ENCODE measurements around the gene LOXL3.

LOXL3 gene

DNA sequence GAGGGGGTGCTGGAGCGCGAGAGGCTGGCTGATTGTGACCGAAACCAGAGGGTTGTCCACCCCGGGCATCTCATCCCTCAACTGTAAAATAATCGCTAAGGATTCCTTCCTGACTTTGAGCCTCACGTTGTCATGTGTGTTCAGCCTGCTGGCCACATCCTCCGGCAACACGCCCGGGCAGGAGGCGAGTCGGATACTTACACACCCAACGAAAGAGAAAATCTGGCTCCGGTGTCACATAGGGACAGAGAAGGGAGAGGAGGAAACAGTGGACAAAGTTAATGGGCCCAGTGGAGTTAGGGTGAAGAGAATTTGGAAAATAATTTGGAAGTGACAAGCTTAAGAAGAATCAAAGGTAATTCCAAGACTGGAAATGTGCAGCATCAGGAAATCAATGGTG lies 37.1 kb downstream of the LOXL3 start:
- no peak overlapping the region for H3K9ac ChIP-seq (ENCODE audit: low read depth, low read length)
- H3K9me3 ChIP-seq (replicated peaks; ENCODE audit: low read length) = peaks cover 5% of the 10 kb centered on the region
- H3K27me3 ChIP-seq (ENCODE audit: control insufficient read depth, insufficient read depth, low read length) = peaks cover 77% of the 10 kb centered on the region
- no peaks in the 10 kb centered on the region for H3K36me3 ChIP-seq (ENCODE audit: insufficient read depth, low read length)
- H3K4me2 ChIP-seq (ENCODE audit: low read length) = no peak overlapping the region
- no peak overlapping the region for H3K4me3 ChIP-seq (ENCODE audit: low read length)
- H3K4me1 ChIP-seq (ENCODE audit: control insufficient read depth, insufficient read depth, low read length) = peaks cover 1% of the 10 kb centered on the region

DNA sequence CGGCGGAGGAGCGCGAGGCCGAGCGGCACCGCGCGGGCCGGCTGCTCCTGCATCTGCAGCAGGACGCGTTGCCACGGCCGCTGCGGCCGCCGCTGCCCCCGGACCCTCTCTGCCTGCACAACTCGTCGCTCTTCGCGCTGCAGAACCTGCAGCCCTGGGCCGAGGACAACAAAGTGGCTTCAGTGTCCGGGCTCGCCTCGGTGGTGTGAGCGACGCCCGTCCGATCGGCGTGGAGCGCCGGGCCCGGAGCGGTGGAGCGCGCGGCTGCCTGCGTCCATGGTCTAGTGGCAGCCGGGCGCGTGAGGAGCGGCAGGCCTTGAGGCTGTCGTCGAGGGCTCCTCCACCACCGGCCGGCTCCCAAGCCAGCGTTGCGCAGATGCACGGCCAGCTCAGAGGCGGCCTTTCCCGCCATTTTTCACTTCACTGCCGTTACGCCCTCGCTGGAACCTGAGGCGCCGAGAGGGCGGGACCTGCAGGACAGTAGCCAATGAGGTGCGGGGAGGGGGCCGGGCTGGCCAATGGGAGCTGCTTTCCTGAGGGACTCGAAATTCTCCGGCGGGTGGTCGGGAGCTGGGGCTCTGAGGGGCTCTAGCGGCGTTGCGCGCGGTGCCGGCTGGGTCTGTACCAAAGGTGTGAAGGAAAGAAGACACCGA lies 37.6 kb downstream of the LOXL3 start:
- H3K4me3 ChIP-seq (ENCODE audit: low read length) = peak overlapping the region; percentile 55
- H3K4me2 ChIP-seq (ENCODE audit: low read length) = peak overlapping the region; percentile 64
- H3K4me1 ChIP-seq (ENCODE audit: control insufficient read depth, insufficient read depth, low read length) = peaks cover 7% of the 10 kb centered on the region
- no peaks in the 10 kb centered on the region for H3K36me3 ChIP-seq (ENCODE audit: insufficient read depth, low read length)
- peaks cover 77% of the 10 kb centered on the region for H3K27me3 ChIP-seq (ENCODE audit: control insufficient read depth, insufficient read depth, low read length)
- H3K9me3 ChIP-seq (replicated peaks; ENCODE audit: low read length) = peaks cover 5% of the 10 kb centered on the region
- H3K9ac ChIP-seq (ENCODE audit: low read depth, low read length) = no peak overlapping the region

GRCh38 chr2:74515271-74515980 lies 38.3 kb downstream of the LOXL3 start:
- Histone ChIP-seq H3K4me3 (ENCODE audit: low read length) (no peak overlapping the region), H3K36me3 (ENCODE audit: insufficient read depth, low read length) (no peaks in the 10 kb centered on the region), H3K27me3 (ENCODE audit: control insufficient read depth, insufficient read depth, low read length) (peaks cover 79% of the 10 kb centered on the region)

DNA sequence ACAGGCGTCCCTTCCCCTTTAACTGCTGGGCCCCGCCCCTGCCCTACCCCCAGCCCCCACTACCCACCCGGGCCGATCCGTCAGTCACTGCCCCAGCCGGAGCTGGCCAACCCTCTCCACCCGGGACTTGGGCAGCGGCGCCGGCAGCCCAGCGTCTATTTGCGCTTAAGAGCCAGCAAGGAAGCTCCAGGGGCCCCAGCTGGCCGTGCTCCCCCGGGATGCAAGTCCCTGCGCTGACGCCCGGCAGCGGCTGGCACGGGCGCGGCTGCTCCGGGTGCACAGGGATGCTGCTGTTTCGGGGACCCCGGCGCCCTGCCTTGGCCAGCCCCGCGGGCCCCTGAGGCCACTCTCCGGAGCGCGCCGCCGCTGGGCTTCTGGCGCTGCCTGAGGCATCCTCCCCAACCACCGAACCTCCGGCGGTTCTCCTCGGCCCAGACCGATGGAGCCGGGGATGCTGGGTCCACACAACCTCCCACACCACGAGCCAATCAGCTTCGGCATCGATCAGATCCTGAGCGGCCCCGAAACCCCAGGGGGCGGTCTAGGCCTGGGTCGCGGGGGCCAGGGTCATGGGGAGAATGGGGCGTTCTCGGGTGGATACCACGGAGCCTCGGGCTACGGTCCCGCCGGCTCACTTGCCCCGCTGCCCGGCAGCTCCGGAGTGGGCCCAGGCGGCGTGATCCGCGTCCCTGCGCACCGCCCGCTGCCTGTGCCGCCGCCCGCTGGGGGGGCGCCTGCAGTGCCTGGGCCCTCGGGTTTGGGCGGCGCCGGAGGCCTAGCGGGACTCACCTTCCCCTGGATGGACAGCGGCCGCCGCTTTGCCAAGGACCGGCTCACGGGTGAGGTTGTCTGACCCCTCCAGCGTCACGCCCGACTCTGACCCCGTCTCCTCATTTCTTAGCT lies 39.1 kb downstream of the LOXL3 start, which contains the start of gene TLX2:
Gene TLX2 (plus strand): TSS at position 83 of the 903 bp plus-strand sequence. CDS start 357 bp downstream, at position 440.
- peaks cover 77% of the 10 kb centered on the region for H3K27me3 ChIP-seq (ENCODE audit: control insufficient read depth, insufficient read depth, low read length)
- no peak within 1 kb of the TSS for H3K9ac ChIP-seq (ENCODE audit: low read depth, low read length)
- H3K4me1 ChIP-seq (ENCODE audit: control insufficient read depth, insufficient read depth, low read length) = peaks cover 10% of the 10 kb centered on the region
- peaks cover 5% of the 10 kb centered on the region for H3K9me3 ChIP-seq (replicated peaks; ENCODE audit: low read length)
- peak within 1 kb of the TSS; percentile 12 for H3K4me3 ChIP-seq (ENCODE audit: low read length)
- peak within 1 kb of the TSS; percentile 57 for H3K4me2 ChIP-seq (ENCODE audit: low read length)
- no peaks in the 10 kb centered on the region for H3K36me3 ChIP-seq (ENCODE audit: insufficient read depth, low read length)

More at GRCh38 chr2:74515271-74515980, 38.3 kb downstream of the LOXL3 start:
- Histone ChIP-seq H3K4me2 (ENCODE audit: low read length) (peak overlapping the region; percentile 64), H3K9ac (ENCODE audit: low read depth, low read length) (no peak overlapping the region), H3K9me3 (replicated peaks; ENCODE audit: low read length) (peaks cover 5% of the 10 kb centered on the region), H3K4me1 (ENCODE audit: control insufficient read depth, insufficient read depth, low read length) (peaks cover 10% of the 10 kb centered on the region)

GRCh38 chr2:74513605-74514367 lies 40.0 kb downstream of the LOXL3 start:
- Histone ChIP-seq H3K9ac (ENCODE audit: low read depth, low read length) (no peak overlapping the region), H3K4me2 (ENCODE audit: low read length) (peak overlapping the region; percentile 57), H3K36me3 (ENCODE audit: insufficient read depth, low read length) (no peaks in the 10 kb centered on the region), H3K4me3 (ENCODE audit: low read length) (no peak overlapping the region), H3K9me3 (replicated peaks; ENCODE audit: low read length) (peaks cover 5% of the 10 kb centered on the region), H3K4me1 (ENCODE audit: control insufficient read depth, insufficient read depth, low read length) (peaks cover 10% of the 10 kb centered on the region), H3K27me3 (ENCODE audit: control insufficient read depth, insufficient read depth, low read length) (peaks cover 70% of the 10 kb centered on the region)

DNA sequence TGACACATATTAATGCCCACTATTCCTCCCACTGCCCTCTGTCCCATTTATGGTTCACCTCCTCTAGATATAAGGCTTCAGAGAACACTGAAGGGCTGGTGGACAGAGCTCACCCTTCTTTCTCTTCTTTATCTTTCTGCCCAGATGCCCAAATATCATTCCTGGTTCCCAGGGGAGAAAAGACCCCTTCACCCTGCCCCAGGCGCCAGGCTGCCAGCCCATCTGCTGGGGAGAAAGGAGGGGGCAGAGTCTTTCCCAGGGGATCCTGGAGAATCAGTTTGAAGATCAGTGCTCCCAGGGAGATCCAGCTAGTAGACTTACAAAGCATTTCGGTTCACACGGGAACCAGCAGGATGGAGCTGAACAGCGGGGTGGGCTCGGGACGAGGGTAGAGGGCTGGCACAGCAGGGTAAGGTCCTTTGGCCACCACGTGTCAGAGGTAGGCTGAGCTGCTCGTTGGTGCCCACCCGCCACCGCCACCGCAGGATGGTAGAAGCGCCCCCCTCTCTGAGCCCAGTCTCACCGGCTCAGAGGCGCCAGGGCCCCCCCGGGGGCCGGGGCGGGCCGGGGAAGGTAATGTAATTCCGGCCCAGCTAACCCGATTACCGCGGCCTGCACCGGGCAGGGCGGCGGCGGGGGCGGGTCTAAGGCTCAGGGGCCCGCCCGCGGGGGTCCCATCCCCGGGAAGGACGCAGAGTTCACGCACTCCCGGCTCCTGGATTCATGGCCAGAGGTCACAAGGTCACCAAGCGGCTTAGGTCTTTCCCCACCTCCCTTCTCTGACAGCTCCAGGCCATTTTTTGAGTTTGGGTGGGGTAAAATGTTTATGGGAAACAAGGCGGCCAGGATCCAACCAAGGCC lies 40.8 kb downstream of the LOXL3 start:
- Histone ChIP-seq H3K27me3 (ENCODE audit: control insufficient read depth, insufficient read depth, low read length) (peaks cover 62% of the 10 kb centered on the region), H3K9ac (ENCODE audit: low read depth, low read length) (no peak overlapping the region), H3K36me3 (ENCODE audit: insufficient read depth, low read length) (no peaks in the 10 kb centered on the region), H3K4me3 (ENCODE audit: low read length) (no peak overlapping the region), H3K4me1 (ENCODE audit: control insufficient read depth, insufficient read depth, low read length) (peaks cover 15% of the 10 kb centered on the region), H3K9me3 (replicated peaks; ENCODE audit: low read length) (peaks cover 5% of the 10 kb centered on the region), H3K4me2 (ENCODE audit: low read length) (no peak overlapping the region)

GRCh38 chr2:74511104-74511989 lies 42.4 kb downstream of the LOXL3 start:
- Histone ChIP-seq H3K9ac (ENCODE audit: low read depth, low read length) (no peak overlapping the region), H3K9me3 (replicated peaks; ENCODE audit: low read length) (peaks cover under 1% of the 10 kb centered on the region), H3K4me2 (ENCODE audit: low read length) (peak overlapping the region; percentile 25), H3K4me1 (ENCODE audit: control insufficient read depth, insufficient read depth, low read length) (peaks cover 24% of the 10 kb centered on the region), H3K27me3 (ENCODE audit: control insufficient read depth, insufficient read depth, low read length) (peaks cover 48% of the 10 kb centered on the region), H3K4me3 (ENCODE audit: low read length) (no peak overlapping the region), H3K36me3 (ENCODE audit: insufficient read depth, low read length) (no peaks in the 10 kb centered on the region)

DNA sequence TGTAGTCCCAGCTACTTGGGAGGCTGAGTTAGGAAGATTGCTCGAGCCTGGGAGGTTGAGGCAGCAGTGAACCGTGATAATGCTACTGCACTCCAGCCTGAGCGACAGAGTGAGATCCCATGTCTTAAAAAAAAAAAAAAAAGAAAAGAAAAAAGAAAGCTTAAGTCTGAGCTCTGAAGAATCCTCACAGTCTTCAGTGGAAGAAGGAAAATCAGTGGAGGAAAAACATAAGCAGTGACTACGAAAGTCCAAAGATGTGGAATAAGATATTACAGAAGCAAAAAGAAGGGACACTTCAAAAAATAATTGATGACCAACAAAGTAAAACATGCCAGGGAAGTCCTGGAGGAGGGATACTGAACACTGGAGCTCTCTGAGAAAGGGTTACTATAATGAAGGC lies 43.5 kb downstream of the LOXL3 start:
- Histone ChIP-seq H3K4me3 (ENCODE audit: low read length) (no peak overlapping the region), H3K4me2 (ENCODE audit: low read length) (no peak overlapping the region), H3K27me3 (ENCODE audit: control insufficient read depth, insufficient read depth, low read length) (peaks cover 38% of the 10 kb centered on the region), H3K4me1 (ENCODE audit: control insufficient read depth, insufficient read depth, low read length) (peaks cover 32% of the 10 kb centered on the region), H3K9ac (ENCODE audit: low read depth, low read length) (no peak overlapping the region), H3K36me3 (ENCODE audit: insufficient read depth, low read length) (peaks cover 9% of the 10 kb centered on the region), H3K9me3 (replicated peaks; ENCODE audit: low read length) (no peaks in the 10 kb centered on the region)

- peak overlapping the region; percentile 99 for H3K9ac ChIP-seq (ENCODE audit: low read depth, low read length)
- peak overlapping the region; percentile 97 for H3K4me2 ChIP-seq (ENCODE audit: low read length)
- H3K4me1 ChIP-seq (ENCODE audit: control insufficient read depth, insufficient read depth, low read length) = peaks cover 46% of the 10 kb centered on the region
- peaks cover 15% of the 10 kb centered on the region for H3K27me3 ChIP-seq (ENCODE audit: control insufficient read depth, insufficient read depth, low read length)
- H3K9me3 ChIP-seq (replicated peaks; ENCODE audit: low read length) = no peaks in the 10 kb centered on the region
- H3K36me3 ChIP-seq (ENCODE audit: insufficient read depth, low read length) = peaks cover 17% of the 10 kb centered on the region
- peak overlapping the region; percentile 98 for H3K4me3 ChIP-seq (ENCODE audit: low read length)
Measured at GRCh38 chr2:74507926-74508520, 45.7 kb downstream of the LOXL3 start.

Measured in skeletal muscle satellite cell (primary cell).